ENCODE data around the gene HOXB1. TPM values are rescaled to one million over a fixed set of nuclear protein-coding genes. Genes with fewer than 3 reads are reported as not detected.

Gene HOXB1
- total RNA-seq, 4 donors from 2014 or later: not detected

DNA sequence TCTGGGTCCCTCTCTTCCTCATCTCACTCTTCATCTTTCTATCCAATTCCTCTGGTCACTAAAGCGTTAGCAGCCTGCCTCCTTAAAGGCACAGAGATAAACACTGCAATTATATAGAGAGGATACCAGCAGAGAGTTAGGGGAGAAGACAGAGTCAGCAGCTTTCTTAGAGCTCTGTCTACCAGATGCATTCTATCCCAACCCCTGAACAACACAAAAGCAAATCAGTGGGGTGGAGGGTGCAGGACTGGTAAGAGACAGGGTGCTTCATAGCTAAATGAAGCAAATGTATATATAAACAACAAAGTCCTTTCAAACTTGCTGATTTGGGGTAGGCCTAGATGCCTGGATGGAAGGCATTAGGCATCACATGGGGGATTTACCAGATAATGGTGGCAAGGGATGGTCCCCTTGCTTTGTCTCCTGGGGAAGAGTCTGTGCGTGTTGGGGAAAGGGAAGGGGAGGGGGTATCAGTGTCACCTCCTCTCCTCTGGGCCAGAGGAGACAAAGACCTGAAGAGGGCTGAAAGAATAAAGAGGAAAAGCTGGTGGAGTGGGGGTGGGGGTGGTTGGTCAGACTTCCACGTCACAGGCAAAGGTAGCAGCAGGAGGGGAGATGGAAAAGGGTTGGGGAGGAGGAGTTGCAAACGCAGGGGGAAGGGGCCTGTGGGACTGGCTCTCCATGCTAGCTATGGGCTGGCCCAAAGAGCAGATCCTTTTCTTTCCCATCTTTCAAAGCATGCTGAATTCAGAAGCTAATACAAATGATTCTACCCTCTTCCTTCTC lies 35.3 kb upstream of the HOXB1 start:
- Histone ChIP-seq H3K9me3 (no peaks in the 10 kb centered on the region), H3K4me1 (peaks cover 72% of the 10 kb centered on the region), H3K27me3 (peaks cover 6% of the 10 kb centered on the region), H3K27ac (no peak overlapping the region), H3K4me3 (no peak overlapping the region), H3K36me3 (no peaks in the 10 kb centered on the region)
- WGBS: 88% methylated on average over 4 of the region's 4 CpGs
- no peak for TF ChIP-seq EP300 (IDR thresholded peaks at IDR 0.05)
- TF ChIP-seq, protein P1, sequence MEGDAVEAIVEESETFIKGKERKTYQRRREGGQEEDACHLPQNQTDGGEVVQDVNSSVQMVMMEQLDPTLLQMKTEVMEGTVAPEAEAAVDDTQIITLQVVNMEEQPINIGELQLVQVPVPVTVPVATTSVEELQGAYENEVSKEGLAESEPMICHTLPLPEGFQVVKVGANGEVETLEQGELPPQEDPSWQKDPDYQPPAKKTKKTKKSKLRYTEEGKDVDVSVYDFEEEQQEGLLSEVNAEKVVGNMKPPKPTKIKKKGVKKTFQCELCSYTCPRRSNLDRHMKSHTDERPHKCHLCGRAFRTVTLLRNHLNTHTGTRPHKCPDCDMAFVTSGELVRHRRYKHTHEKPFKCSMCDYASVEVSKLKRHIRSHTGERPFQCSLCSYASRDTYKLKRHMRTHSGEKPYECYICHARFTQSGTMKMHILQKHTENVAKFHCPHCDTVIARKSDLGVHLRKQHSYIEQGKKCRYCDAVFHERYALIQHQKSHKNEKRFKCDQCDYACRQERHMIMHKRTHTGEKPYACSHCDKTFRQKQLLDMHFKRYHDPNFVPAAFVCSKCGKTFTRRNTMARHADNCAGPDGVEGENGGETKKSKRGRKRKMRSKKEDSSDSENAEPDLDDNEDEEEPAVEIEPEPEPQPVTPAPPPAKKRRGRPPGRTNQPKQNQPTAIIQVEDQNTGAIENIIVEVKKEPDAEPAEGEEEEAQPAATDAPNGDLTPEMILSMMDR (IDR thresholded peaks at IDR 0.05): no peak
- TF ChIP-seq POLR2A (IDR thresholded peaks at IDR 0.05): no peak
- TF ChIP-seq POLR2AphosphoS5 (IDR thresholded peaks at IDR 0.05): no peak
- DNase-seq (ENCODE audit: low spot score in 2 of 2): no peak

DNA sequence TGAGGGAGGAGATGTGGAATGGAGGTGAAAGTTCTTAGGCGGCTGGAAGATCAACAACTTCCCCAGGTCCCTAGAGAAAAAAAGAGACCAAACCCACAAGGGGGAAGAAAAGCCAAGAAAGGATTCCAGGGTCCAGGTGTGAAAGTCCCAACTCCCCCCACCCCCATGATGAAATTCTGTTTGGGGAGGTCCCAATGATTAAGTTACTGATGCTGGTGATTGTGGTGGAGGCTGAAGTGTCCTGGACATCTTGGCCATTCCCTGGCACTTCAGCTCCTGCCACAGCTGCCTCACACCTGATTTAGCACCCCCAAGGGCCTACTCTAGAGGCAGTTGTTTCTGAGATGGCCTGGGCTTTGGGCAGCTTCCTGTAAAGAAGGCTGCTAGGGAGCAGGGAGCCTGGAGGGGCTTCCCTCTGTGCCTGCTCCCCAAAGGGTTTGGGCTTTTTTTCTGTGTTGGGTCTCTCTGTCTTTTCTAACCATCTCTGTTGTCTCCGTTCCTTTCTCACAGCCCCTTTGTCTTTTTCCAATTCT lies 34.3 kb upstream of the HOXB1 start:
- 75% methylated on average over 2 of the region's 2 CpGs for WGBS
- Histone ChIP-seq H3K36me3 (no peaks in the 10 kb centered on the region), H3K9me3 (no peaks in the 10 kb centered on the region), H3K27ac (peak overlapping the region; percentile 74), H3K4me3 (peak overlapping the region; percentile 61), H3K27me3 (peaks cover 6% of the 10 kb centered on the region), H3K4me1 (peaks cover 73% of the 10 kb centered on the region)
- no peak for TF ChIP-seq POLR2A (IDR thresholded peaks at IDR 0.05)
- no peak for TF ChIP-seq EP300 (IDR thresholded peaks at IDR 0.05)
- TF ChIP-seq, protein P1 (IDR thresholded peaks at IDR 0.05): no peak
- no peak for TF ChIP-seq POLR2AphosphoS5 (IDR thresholded peaks at IDR 0.05)
- no peak for DNase-seq (ENCODE audit: low spot score in 2 of 2)

DNA sequence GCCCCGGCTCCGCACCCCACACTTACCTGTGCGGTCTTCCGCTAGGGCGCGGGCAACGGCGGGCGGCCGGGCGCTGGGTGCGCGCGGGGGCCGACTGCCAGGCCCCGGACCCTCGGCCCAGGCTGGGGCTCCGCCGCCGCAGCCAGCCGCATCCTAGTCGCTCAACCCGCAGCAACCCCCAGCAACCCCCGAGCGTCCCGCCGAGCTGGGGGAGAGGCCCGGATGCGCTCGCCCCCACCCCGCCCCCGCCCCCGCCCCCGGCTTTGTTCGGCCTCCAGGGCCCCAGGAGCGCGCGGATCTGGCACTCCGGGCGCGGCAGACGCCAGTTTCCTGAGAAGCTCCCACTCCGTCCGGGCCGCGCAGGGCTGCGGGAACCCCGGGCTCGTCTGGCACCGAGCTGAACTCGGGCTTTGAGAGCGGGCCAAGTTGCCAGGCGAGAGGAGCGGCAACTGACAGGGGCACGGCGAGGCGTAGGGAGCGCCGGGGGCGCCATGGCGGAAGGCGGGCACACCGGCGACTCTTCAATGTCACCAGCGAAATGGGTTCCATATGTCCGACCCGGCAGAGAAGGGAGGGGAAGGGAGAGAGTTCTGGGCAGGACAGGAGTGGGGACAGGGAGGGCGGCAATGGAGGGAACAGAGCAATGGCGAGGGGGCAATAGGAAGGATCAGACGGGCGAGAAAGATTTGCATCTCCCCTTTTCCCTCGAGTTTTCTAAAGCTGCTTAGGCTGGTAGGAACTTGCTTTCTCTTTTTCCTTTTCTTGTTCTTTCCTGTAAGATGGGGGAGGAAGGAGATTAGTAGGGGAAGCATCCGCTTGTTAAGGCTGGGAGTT lies 33.6 kb upstream of the HOXB1 start:
- 10% methylated on average over 30 of the region's 73 CpGs for WGBS
- H3K27me3 ChIP-seq: peaks cover 6% of the 10 kb centered on the region
- TF ChIP-seq POLR2A (IDR thresholded peaks at IDR 0.05): no peak
- TF ChIP-seq POLR2AphosphoS5 (IDR thresholded peaks at IDR 0.05): no peak
- no peak for TF ChIP-seq EP300 (IDR thresholded peaks at IDR 0.05)
- TF ChIP-seq, protein P1 (IDR thresholded peaks at IDR 0.05): no peak
- no peak for DNase-seq (ENCODE audit: low spot score in 2 of 2)
- no peaks in the 10 kb centered on the region for H3K9me3 ChIP-seq
- peaks cover 79% of the 10 kb centered on the region for H3K4me1 ChIP-seq
- peak overlapping the region; percentile 74 for H3K27ac ChIP-seq
- no peaks in the 10 kb centered on the region for H3K36me3 ChIP-seq
- peak overlapping the region; percentile 61 for H3K4me3 ChIP-seq

DNA sequence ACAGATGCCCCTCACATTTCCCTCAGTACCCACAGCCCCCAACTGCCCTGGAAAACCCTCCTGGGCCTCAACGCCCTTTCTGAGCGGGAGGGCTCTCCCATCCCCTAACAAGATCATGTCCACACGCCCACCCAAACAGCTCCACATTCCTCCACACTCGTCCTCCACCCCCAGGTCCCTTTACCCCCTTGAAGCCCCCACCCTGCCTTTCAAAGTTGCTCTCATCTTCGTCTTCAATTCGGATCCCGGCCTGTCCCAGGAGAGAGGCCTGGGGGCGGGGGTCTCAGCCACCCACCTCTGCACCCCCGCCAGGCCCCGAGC lies 33.0 kb upstream of the HOXB1 start:
- Histone ChIP-seq H3K27ac (peak overlapping the region; percentile 74), H3K4me1 (peaks cover 79% of the 10 kb centered on the region), H3K27me3 (peaks cover 6% of the 10 kb centered on the region), H3K36me3 (no peaks in the 10 kb centered on the region), H3K9me3 (no peaks in the 10 kb centered on the region), H3K4me3 (peak overlapping the region; percentile 61)
- 34% methylated on average over 10 of the region's 10 CpGs for WGBS
- TF ChIP-seq POLR2AphosphoS5 (IDR thresholded peaks at IDR 0.05) (no peak), POLR2A (IDR thresholded peaks at IDR 0.05) (no peak), EP300 (IDR thresholded peaks at IDR 0.05) (no peak)
- TF ChIP-seq, protein P1 (IDR thresholded peaks at IDR 0.05): no peak
- no peak for DNase-seq (ENCODE audit: low spot score in 2 of 2)

DNA sequence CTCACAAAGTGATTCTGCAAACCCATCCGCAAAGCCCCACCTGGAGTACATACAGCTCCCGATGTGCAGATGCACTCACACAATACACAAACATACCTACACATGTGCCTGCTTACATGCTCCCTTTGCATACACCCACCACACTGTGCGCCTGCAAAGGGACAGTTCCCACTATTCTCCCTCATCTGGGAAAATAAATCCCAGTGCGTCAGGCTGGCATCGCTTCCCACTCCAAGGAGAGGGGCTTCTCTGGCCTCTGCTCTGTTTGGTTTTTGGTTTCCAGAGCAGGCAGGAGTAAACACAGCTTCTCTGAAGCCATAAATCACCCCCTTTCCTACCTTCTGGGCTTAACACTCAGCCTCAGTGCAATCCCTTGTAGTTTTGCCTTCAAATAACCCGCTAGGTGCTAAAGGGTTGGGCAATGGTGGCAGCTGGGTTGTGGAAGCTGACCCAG lies 32.6 kb upstream of the HOXB1 start:
- Histone ChIP-seq H3K9me3 (no peaks in the 10 kb centered on the region), H3K4me3 (peak overlapping the region; percentile 61), H3K27ac (peak overlapping the region; percentile 74), H3K27me3 (peaks cover 6% of the 10 kb centered on the region), H3K4me1 (peaks cover 78% of the 10 kb centered on the region), H3K36me3 (no peaks in the 10 kb centered on the region)
- 73% methylated on average over 6 of the region's 6 CpGs for WGBS
- DNase-seq (ENCODE audit: low spot score in 2 of 2): no peak
- TF ChIP-seq POLR2A (IDR thresholded peaks at IDR 0.05) (no peak), EP300 (IDR thresholded peaks at IDR 0.05) (no peak), POLR2AphosphoS5 (IDR thresholded peaks at IDR 0.05) (no peak)
- TF ChIP-seq, protein P1 (IDR thresholded peaks at IDR 0.05): no peak

Measured in suprapubic skin (tissue), 4 donors.